OCI-LY1 (cell line): Measurements from ENCODE around the gene JPT1.

ENCODE experiments used
- H2AFZ ChIP-seq: fragments of 200-600 bp; sonication (generic), shearing (Covaris generic); 2 replicates; pipeline ENCODE4 v1.6.0; 2014; ENCODE audit warnings: antibody characterized with exemption, mild to moderate bottlenecking, low read length
- H3F3A ChIP-seq: fragments of 200-600 bp; sonication (generic), shearing (Covaris generic); 2 replicates; pipeline ENCODE4 v1.6.0; 2014; ENCODE audit warnings: mild to moderate bottlenecking, antibody characterized with exemption, low read length, moderate library complexity; ENCODE audit not compliant: insufficient read depth
- H3K27ac ChIP-seq: fragments of 200-600 bp; sonication (generic); 2 replicates; pipeline ENCODE4 v1.5.1; 2014; ENCODE audit warnings: low read length, mixed run types, mild to moderate bottlenecking, low read depth; ENCODE audit not compliant: poor library complexity, severe bottlenecking
- H3K27me3 ChIP-seq: fragments of 200-600 bp; sonication (generic); 2 replicates; pipeline ENCODE4 v1.6.0; 2014; ENCODE audit warnings: antibody characterized with exemption, mild to moderate bottlenecking, low read length, moderate library complexity; ENCODE audit not compliant: insufficient read depth
- H3K36me3 ChIP-seq: fragments of 200-600 bp; sonication (generic); 2 replicates; pipeline ENCODE4 v1.6.1; 2014; ENCODE audit warnings: mild to moderate bottlenecking, antibody characterized with exemption, low read length, moderate library complexity, mixed read lengths; ENCODE audit not compliant: insufficient read depth
- H3K4me1 ChIP-seq: fragments of 200-600 bp; sonication (generic); 2 replicates; pipeline ENCODE4 v1.5.1; 2014; ENCODE audit warnings: mild to moderate bottlenecking, low read length, moderate library complexity; ENCODE audit not compliant: insufficient read depth, severe bottlenecking
- H3K4me2 ChIP-seq: fragments of 200-600 bp; sonication (generic), shearing (Covaris generic); 2 replicates; pipeline ENCODE4 v1.6.1; 2014; ENCODE audit warnings: low read length
- H3K4me3 ChIP-seq: fragments of 200-600 bp; sonication (generic); 2 replicates; pipeline ENCODE4 v1.5.1; 2014; ENCODE audit warnings: low read length, low read depth, mild to moderate bottlenecking, mixed read lengths; ENCODE audit not compliant: poor library complexity, severe bottlenecking
- H3K79me2 ChIP-seq: fragments of 200-600 bp; shearing (Covaris generic); 2 replicates; pipeline ENCODE4 v1.6.1; 2016; ENCODE audit warnings: mixed run types, low read length, mixed read lengths; ENCODE audit not compliant: insufficient read depth
- H3K9ac ChIP-seq: fragments of 200-600 bp; sonication (generic), shearing (Covaris generic); 2 replicates; pipeline ENCODE4 v1.6.1; 2014; ENCODE audit warnings: mild to moderate bottlenecking, low read length, mixed read lengths
- H3K9me2 ChIP-seq: fragments of 200-600 bp; sonication (generic), shearing (Covaris generic); 2 replicates; pipeline ENCODE4 v1.6.1; 2014; ENCODE audit warnings: low read depth, mild to moderate bottlenecking, low read length, mixed read lengths
- H3K9me3 ChIP-seq: fragments of 200-600 bp; shearing (Covaris generic); 2 replicates; pipeline ENCODE4 v1.6.1; 2014; ENCODE audit warnings: low read length, mixed read lengths
- H4K20me1 ChIP-seq: fragments of 200-600 bp; sonication (generic), shearing (Covaris generic); 2 replicates; pipeline ENCODE4 v1.6.0; 2016; ENCODE audit warnings: mild to moderate bottlenecking, low read length; ENCODE audit not compliant: insufficient read depth
- CTCF ChIP-seq: fragments of 200-600 bp; sonication (generic), shearing (Covaris generic); IDR thresholded peaks from 2 replicates; pipeline ENCODE4 v1.5.1; 2017; ENCODE audit warnings: mild to moderate bottlenecking, antibody characterized with exemption, low read length, moderate library complexity, mixed read lengths
- EZH2 ChIP-seq: fragments of 200-600 bp; sonication (generic), shearing (Covaris generic); IDR thresholded peaks from 2 replicates; pipeline ENCODE4 v1.8.0; 2017; ENCODE audit warnings: borderline replicate concordance, mixed run types, mild to moderate bottlenecking, antibody characterized with exemption, low read length, moderate library complexity, mixed read lengths

The JPT1 gene

GRCh38 chr17:75096082-75096625, 58.2 kb downstream of the JPT1 start:
- no peaks in the 10 kb centered on the region for H3F3A ChIP-seq
- no peaks in the 10 kb centered on the region for H4K20me1 ChIP-seq
- H3K4me3 ChIP-seq: no peak overlapping the region
- no peaks in the 10 kb centered on the region for H3K4me1 ChIP-seq
- no peak overlapping the region for H3K9ac ChIP-seq
- H3K27ac ChIP-seq: no peak overlapping the region
- H2AFZ ChIP-seq: no peak overlapping the region
- no peaks in the 10 kb centered on the region for H3K9me3 ChIP-seq
- no peaks in the 10 kb centered on the region for H3K36me3 ChIP-seq
- no peak overlapping the region for H3K4me2 ChIP-seq
- H3K27me3 ChIP-seq: peaks cover 1% of the 10 kb centered on the region; the same call in 1 of the 2 replicates
- H3K79me2 ChIP-seq: no peaks in the 10 kb centered on the region
- no peaks in the 10 kb centered on the region for H3K9me2 ChIP-seq
- no peak for TF ChIP-seq CTCF
- TF ChIP-seq EZH2: no peak

- Histone ChIP-seq H3K9me2 (no peaks in the 10 kb centered on the region), H3K36me3 (no peaks in the 10 kb centered on the region), H3F3A (no peaks in the 10 kb centered on the region), H3K4me3 (no peak overlapping the region), H3K9ac (no peak overlapping the region), H3K79me2 (no peaks in the 10 kb centered on the region), H3K27me3 (peaks cover 7% of the 10 kb centered on the region; the same call in 1 of the 2 replicates), H3K9me3 (no peaks in the 10 kb centered on the region), H2AFZ (no peak overlapping the region), H4K20me1 (no peaks in the 10 kb centered on the region), H3K27ac (no peak overlapping the region), H3K4me2 (no peak overlapping the region), H3K4me1 (no peaks in the 10 kb centered on the region)
- TF ChIP-seq EZH2 (no peak), CTCF (no peak)
Measured at GRCh38 chr17:75094871-75095399, 59.4 kb downstream of the JPT1 start.

- Histone ChIP-seq H3K9me2 (no peaks in the 10 kb centered on the region), H3K4me3 (no peak overlapping the region), H2AFZ (no peak overlapping the region), H3K4me2 (no peak overlapping the region), H3K36me3 (no peaks in the 10 kb centered on the region), H3K9ac (no peak overlapping the region), H3K27ac (no peak overlapping the region), H3F3A (no peaks in the 10 kb centered on the region), H3K9me3 (no peaks in the 10 kb centered on the region), H3K4me1 (no peaks in the 10 kb centered on the region), H3K27me3 (peaks cover 7% of the 10 kb centered on the region; the same call in 1 of the 2 replicates), H3K79me2 (no peaks in the 10 kb centered on the region), H4K20me1 (no peaks in the 10 kb centered on the region)
- TF ChIP-seq EZH2 (no peak), CTCF (no peak)
Measured at GRCh38 chr17:75093548-75094158, 60.7 kb downstream of the JPT1 start.
